Measurements from ENCODE around the gene ACSM4. TPM values are rescaled to one million over a fixed set of nuclear protein-coding genes. Genes with fewer than 3 reads are reported as not detected.
"Not testable (repeated sequence)": the region's sequence is repeated elsewhere in the genome, so short reads cannot be mapped to it uniquely, and the experiment has no call there.

ACSM4 gene
- polyA plus RNA-seq, 3 donors, result not detected

DNA sequence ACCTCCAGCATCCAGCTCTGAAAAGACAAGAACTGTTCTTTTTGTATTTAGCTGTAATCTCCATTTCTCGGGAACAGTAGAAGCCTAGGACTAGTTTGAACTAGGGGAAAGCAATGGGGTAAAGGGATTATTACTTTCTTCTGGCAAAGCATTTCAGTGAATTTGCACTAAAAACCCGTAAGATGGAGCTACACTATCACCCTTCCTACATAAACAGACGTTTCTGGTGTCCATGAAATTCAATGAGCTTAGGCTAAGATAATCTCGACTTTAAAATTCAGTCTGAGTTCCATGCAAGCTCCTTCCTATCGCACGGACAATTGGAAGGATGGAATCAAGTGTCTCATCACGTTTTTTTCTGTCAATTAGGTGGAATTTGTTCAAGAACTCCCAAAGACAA, 24.0 kb downstream of the ACSM4 start:
- DNase-seq, result no peak

DNA sequence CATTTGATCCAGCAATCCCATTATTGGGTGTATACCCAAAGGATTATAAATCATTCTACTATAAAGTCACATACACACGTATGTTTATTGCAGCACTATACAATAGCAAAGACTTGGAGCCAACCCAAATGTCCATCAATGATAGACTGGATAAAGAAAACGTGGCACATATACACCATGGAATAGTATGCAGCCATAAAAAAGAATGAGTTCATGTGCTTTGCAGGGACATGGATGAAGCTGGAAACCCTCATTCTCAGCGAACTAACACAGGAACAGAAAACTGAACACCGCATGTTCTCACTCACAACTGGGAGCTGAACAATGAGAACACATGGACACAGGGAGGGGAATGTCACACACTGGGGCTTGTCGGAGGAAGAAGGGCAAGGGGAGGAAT, 33.9 kb downstream of the ACSM4 start:
- not testable (repeated sequence) for DNase-seq

DNA sequence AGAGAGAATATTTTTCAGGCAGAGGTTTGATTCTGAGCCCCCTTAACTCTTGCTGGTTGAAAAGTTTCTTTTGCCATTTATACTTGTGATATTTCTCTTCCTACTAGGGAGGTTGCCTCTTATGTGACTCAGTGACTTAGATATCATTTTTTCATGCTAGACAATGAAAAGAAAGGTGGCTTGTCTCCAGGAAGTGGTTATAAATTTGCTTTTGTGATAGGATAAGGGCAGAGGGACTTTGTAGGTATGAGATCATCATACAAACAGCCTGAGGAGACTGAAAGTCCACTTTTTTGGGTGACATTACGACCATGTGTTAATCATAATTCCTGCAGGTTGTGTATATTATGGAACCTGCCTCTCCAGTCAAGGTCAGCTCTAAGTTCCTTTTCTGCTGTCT, 35.8 kb downstream of the ACSM4 start:
- no peak for DNase-seq

GRCh38 chr12:7344833-7345606, 41.1 kb downstream of the ACSM4 start:
- DNase-seq, result no peak

DNA sequence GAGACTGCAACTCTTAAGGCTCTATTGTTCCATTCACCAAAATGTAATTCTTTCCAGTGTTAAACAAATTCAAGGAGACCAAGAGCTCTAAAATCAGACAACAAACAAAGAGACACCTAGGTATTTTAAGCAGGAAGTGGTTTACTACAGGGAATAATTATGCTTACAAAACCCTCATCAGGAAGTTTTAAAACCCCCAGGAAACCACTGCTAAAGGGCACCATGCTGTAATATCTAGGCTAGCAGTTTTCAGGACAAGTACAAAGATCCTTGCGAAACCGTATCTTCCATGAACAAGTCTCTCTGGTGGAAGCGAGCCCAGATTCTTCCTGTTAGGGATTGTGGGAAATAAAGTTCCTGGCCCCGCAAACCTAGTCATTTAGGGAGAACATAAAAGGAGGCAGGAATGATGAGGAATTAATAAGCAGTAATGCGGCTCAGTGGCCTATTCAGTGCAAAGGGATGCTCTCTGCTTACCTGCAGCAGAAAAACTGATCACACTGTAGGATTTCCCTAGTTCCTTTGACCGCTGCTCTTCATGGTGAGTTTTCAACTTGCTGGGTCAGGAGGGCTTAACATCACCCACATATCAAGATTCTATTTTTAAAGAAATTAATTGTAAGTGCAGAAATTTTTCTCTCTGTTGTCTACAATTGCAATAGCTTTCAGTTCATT, 42.8 kb downstream of the ACSM4 start:
- no peak for DNase-seq

GRCh38 chr12:7349418-7349817, 45.5 kb downstream of the ACSM4 start:
- DNase-seq, result no peak

DNA sequence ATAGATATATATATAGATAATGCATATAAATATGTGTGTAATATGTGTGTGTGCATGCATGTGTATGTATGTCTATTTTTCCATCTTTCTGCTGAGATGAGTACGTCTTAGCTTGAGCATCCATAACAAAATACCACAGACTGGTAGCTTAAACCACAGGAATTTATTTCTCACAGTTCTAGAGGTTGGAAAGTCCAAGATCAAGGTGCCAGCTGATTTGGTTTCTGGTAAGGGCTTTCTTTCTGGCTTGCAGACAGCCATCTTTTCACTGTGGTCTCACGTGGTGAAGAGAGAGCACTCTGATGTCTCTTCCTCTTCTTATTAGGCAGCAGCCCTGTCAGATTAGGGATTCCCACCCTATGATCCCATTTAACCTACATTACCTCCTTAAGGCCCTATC, 47.3 kb downstream of the ACSM4 start:
- DNase-seq, result no peak

DNA sequence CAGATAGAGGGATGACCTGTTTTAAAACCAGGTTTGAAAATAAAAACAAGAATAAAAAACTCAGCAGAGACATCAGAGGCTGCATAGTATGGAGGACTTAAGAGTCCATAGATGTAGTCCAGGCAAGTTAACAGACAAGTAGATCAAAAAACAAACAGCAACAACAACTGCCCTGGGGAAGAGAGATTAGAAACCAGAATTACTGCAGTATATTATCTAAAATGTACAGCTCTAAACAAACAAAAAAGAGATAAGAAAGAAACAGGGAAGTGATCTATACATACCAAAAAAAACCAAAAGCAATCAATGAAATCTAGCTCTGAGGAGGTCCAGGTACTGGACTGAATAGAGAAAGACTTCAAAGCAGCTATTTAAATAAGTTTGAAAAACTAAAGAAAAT, 48.8 kb downstream of the ACSM4 start:
- no peak for DNase-seq

DNA sequence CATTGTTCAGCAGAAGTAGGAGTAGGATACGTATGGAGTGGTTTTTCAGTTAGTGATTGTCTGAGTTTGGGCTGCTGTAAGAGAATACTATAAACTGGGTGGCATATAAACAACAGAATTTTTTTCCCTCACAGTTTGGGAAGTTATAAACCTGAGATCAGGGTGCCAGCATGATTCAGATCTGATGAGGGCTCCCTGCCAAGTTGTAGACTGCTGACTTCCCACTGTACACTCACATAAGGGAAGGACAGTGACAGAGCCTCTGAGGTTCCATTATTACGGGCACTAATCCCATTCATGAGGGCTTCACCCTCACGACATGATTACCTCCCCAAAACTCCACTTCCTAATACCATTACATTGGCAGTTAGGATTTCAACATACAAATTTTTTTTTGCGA, 50.7 kb downstream of the ACSM4 start:
- DNase-seq, result no peak

GRCh38 chr12:7361265-7361664, 57.4 kb downstream of the ACSM4 start:
- no peak for DNase-seq

GRCh38 chr12:7362734-7363133, 58.9 kb downstream of the ACSM4 start:
- DNase-seq, result no peak

- DNase-seq, result no peak
Measured at GRCh38 chr12:7369274-7369729, 65.4 kb downstream of the ACSM4 start.

- no peak for DNase-seq
Measured at GRCh38 chr12:7373226-7373625, 69.4 kb downstream of the ACSM4 start.

GRCh38 chr12:7374423-7375144, 70.7 kb downstream of the ACSM4 start:
- DNase-seq, result no peak

- no peak for DNase-seq
Measured at GRCh38 chr12:7375145-7375543, 71.3 kb downstream of the ACSM4 start.

DNA sequence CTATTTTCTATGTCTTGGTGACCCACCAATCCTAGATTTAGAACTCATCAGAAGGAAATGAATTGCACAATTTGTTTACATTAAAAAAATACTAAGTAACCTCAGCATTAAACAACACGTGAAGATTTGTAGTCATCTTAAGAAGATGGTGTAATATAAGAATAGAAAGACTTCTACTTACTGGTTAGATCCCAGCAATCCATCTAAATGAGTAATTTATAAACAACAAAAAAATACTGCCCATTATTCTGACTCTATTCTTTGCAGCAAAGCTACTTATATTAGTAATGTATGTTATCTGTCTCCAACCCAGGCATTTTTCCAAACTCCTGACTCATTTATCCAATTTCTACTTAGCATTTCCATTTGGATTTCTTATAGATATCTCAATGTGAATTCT, 72.3 kb downstream of the ACSM4 start:
- no peak for DNase-seq

Other genes with a start within 250 kb of the ACSM4 start
- 10 to 100 TPM; 43.0 to 49.6 (median 47.4) TPM for gene C1S, start 243.4 kb upstream of the ACSM4 start, polyA plus RNA-seq (ENCODE audit: insufficient read length in 3 of 3)
- 10 to 100 TPM; 34.8 to 47.5 (median 37.3) TPM for gene C1R, start 211.6 kb upstream of the ACSM4 start, polyA plus RNA-seq (ENCODE audit: insufficient read length in 3 of 3)
- gene C1RL, start 194.9 kb upstream of the ACSM4 start, polyA plus RNA-seq (ENCODE audit: insufficient read length in 3 of 3), result 10 to 100 TPM; 28.4 to 46.9 (median 46.4) TPM
- 10 to 100 TPM; 52.3 to 62.9 (median 53.2) TPM for gene RBP5, start 175.2 kb upstream of the ACSM4 start, polyA plus RNA-seq (ENCODE audit: insufficient read length in 3 of 3)
- gene CLSTN3, start 173.7 kb upstream of the ACSM4 start, polyA plus RNA-seq (ENCODE audit: insufficient read length in 3 of 3), result 100 to 1,000 TPM in 1 of 3 donors, 10 to 100 TPM in 2; 81.1 to 122 (median 99.1) TPM
- 10 to 100 TPM; 51.7 to 56.0 (median 54.1) TPM for gene PEX5, start 114.4 kb upstream of the ACSM4 start, polyA plus RNA-seq (ENCODE audit: insufficient read length in 3 of 3)
- gene CD163L1, start 140.1 kb downstream of the ACSM4 start, polyA plus RNA-seq (ENCODE audit: insufficient read length in 3 of 3), result 1 to 10 TPM; 1.3 to 2.3 (median 2.3) TPM
- gene CD163, start 199.7 kb downstream of the ACSM4 start, polyA plus RNA-seq (ENCODE audit: insufficient read length in 3 of 3), result 10 to 100 TPM in 1 of 3 donors, 1 to 10 TPM in 2; 8.4 to 12.6 (median 9.7) TPM